Glutamatergic neuron (in vitro differentiated cells): ENCODE results near the gene ZYX. TPM values are rescaled to one million over a fixed set of nuclear protein-coding genes. Genes with fewer than 3 reads are reported as not detected.
A peak's percentile ranks its signal among the peaks of the same experiment; 100 is the strongest.

Source experiments
- DNase-seq: peaks from one replicate; pipeline ENCODE4 v3.0.0; 2022
- H3K27ac Mint-ChIP-seq: one replicate; pipeline ENCODE4 v1.8.0; 2020; ENCODE audit warnings: mild to moderate bottlenecking, mixed read lengths, inconsistent platforms; ENCODE audit not compliant: unreplicated experiment
- H3K27me3 Mint-ChIP-seq: one replicate; pipeline ENCODE4 v1.8.0; 2020; ENCODE audit warnings: mild to moderate bottlenecking, moderate library complexity, mixed read lengths, inconsistent platforms; ENCODE audit not compliant: unreplicated experiment
- H3K36me3 Mint-ChIP-seq: one replicate; pipeline ENCODE4 v1.8.0; 2020; ENCODE audit warnings: mild to moderate bottlenecking, mixed read lengths, inconsistent platforms; ENCODE audit not compliant: unreplicated experiment
- H3K4me1 Mint-ChIP-seq: one replicate; pipeline ENCODE4 v1.8.0; 2020; ENCODE audit warnings: mild to moderate bottlenecking, low read depth, mixed read lengths, inconsistent platforms; ENCODE audit not compliant: unreplicated experiment
- H3K4me3 Mint-ChIP-seq: one replicate; pipeline ENCODE4 v1.8.0; 2020; ENCODE audit warnings: mild to moderate bottlenecking, mixed read lengths, inconsistent platforms; ENCODE audit not compliant: unreplicated experiment
- H3K9me3 Mint-ChIP-seq: one replicate; pipeline ENCODE4 v1.8.0; 2020; ENCODE audit warnings: mild to moderate bottlenecking, moderate library complexity, mixed read lengths, inconsistent platforms; ENCODE audit not compliant: unreplicated experiment
- CTCF ChIP-seq: fragments of 200-600 bp; sonication (generic); IDR thresholded peaks from one replicate; pipeline ENCODE4 v1.5.0; 2021; ENCODE audit not compliant: partially characterized antibody, unreplicated experiment
- total RNA-seq: library from RNA; stranded (reverse); fragmentation: NEBNext Ultra II Directional; extraction: Animal tissue kit (Norgen Biotek cat#: 25700); gene quantifications from one replicate; pipeline ENCODE4 v1.2.1, GENCODE V29; 2021; ENCODE audit not compliant: unreplicated experiment

Gene ZYX
- total RNA-seq, 1 donor from 2014 or later: 163 TPM

- peaks cover 19% of the 10 kb centered on the region for H3K27me3 Mint-ChIP-seq
- H3K4me3 Mint-ChIP-seq: peak overlapping the region; percentile 90
- peaks cover 16% of the 10 kb centered on the region for H3K4me1 Mint-ChIP-seq
- H3K27ac Mint-ChIP-seq: peak overlapping the region; percentile 90
- TF ChIP-seq CTCF: no peak
- peak; percentile 71 for DNase-seq
- peaks cover 14% of the 10 kb centered on the region for H3K36me3 Mint-ChIP-seq
- peaks cover 22% of the 10 kb centered on the region for H3K9me3 Mint-ChIP-seq
Observed at GRCh38 chr7:143361552-143362130, 19.5 kb upstream of the ZYX start.

DNA sequence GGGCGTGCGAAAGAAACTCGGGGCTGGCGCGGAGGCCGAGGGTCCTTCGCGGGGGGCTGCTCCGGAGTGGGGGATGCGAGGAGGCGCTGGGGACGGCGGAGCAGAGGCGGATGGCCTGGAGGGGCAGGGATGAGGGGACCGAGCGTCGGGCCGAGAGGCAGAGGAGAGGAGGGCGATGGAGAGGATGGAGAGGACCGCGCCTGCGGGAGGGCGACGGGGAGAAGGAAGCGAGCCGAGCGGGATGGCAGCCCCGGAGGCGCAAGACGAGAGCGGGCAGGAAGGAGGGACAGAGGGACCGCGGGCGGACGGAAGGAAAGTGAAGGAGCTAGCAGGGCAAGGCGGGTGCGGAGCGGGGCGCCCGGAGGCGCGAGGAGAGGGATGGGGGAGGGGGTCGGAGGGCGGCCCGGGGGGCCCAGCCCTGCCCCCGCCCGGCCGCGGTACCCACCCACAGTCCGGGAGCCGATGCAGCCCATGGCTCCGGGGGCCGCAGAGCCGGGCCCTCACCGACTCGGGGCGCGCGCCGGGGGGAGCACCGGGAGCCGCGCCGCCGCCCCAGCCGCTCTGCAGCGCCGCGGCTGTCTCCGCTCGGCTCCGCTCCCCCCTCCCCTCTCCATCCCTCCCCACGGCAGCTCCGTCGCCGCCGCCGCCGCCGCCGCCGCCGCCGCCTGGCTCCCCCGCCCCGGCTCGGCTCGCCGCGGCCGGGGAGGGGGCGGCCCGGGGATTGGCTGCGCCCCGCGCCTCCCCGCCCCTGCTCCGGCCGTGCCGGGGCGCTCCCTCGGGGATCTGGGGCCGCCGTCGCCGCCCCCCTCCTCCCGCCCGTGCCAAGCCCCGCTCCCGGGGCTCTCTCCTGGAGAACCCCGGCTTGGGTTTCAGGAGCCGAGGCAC, 18.8 kb upstream of the ZYX start, which contains the start of gene FAM131B:
TSS of gene FAM131B (minus strand) at position 583 of the 885 bp plus-strand sequence. CDS start at position 473, 110 bp downstream.
- Mint-ChIP-seq H3K27ac (peak within 1 kb of the TSS; percentile 90), H3K27me3 (peaks cover 21% of the 10 kb centered on the region)
- no peak for TF ChIP-seq CTCF

GRCh38 chr7:143363016-143363937, 17.9 kb upstream of the ZYX start:
- H3K4me1 Mint-ChIP-seq: peaks cover 16% of the 10 kb centered on the region
- no peak for DNase-seq
- peak overlapping the region; percentile 78 for H3K4me3 Mint-ChIP-seq
- H3K27me3 Mint-ChIP-seq: peaks cover 23% of the 10 kb centered on the region
- peak overlapping the region; percentile 80 for H3K27ac Mint-ChIP-seq
- peaks cover 9% of the 10 kb centered on the region for H3K36me3 Mint-ChIP-seq
- no peak for TF ChIP-seq CTCF
- H3K9me3 Mint-ChIP-seq: peaks cover 22% of the 10 kb centered on the region

More for the DNA sequence above, 18.8 kb upstream of the ZYX start, which contains the start of gene FAM131B:
- peaks cover 16% of the 10 kb centered on the region for H3K4me1 Mint-ChIP-seq
- H3K36me3 Mint-ChIP-seq: peaks cover 9% of the 10 kb centered on the region
- peak within 1 kb of the TSS; percentile 90 for H3K4me3 Mint-ChIP-seq
- peaks cover 22% of the 10 kb centered on the region for H3K9me3 Mint-ChIP-seq
- peak; percentile 65 for DNase-seq

GRCh38 chr7:143367972-143368371, 13.2 kb upstream of the ZYX start:
- TF ChIP-seq CTCF: no peak
- Mint-ChIP-seq H3K27ac (no peak overlapping the region), H3K36me3 (no peaks in the 10 kb centered on the region), H3K27me3 (peaks cover 10% of the 10 kb centered on the region), H3K4me1 (peaks cover 6% of the 10 kb centered on the region), H3K4me3 (no peak overlapping the region), H3K9me3 (peaks cover 10% of the 10 kb centered on the region)
- DNase-seq: no peak
